ENCODE measurements around the gene SLC49A3.

DNA sequence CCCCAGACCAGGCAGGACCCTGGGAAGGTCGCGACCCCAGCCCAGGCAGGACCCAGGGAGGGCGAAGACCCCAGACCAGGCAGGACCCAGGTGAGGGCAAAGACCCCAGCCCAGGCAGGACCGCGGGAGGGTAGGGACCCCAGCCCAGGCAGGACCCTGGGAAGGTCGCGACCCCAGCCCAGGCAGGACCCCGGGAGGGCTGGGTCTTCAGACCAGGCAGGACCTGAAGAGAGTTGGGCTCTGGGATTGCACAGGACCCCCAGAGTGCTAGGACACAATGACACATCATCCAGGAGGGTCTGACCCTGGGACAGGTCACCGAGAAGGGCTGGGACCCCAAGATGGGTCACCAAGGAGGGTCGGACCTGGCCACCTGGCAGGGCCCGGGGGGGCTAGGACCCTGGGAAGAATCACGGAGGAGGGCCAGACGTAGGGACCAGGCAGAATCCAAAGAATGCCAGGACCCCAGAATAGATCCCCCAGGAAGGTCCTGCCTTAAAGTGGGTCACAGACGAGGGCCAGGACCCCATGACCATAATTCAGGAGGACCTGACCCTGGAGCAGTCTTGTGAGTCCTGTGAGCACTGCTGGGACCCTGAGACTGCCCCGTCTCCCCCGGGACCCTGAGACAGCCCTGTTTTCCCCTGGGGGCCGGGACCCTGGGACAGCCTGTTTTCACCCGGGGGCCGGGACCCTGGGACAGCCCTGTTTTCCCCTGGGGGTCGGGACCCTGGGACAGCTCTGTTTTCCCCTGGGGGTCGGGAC lies 18.1 kb upstream of the SLC49A3 start:
- TF ChIP-seq CTCF (IDR thresholded peaks at IDR 0.05) (no peak), EP300 (IDR thresholded peaks at IDR 0.05) (no peak)
